T-cell (primary cell): Measurements from ENCODE around the gene VPS13D. TPM values are rescaled to one million over a fixed set of nuclear protein-coding genes. Genes with fewer than 3 reads are reported as not detected.
A peak's percentile ranks its signal among the peaks of the same experiment; 100 is the strongest.
"Not testable (repeated sequence)": the region's sequence is repeated elsewhere in the genome, so short reads cannot be mapped to it uniquely, and the experiment has no call there.

Experiments
- ATAC-seq, 4 experiments: fragments of 200-7000 bp in 3 of 4; fragments of 150-1000 bp in 1 of 4; cut with Tn5 transposase; replicated peaks in 1 of 4; 1 replicate in 3 of 4; 2 replicates in 1 of 4; pipeline ENCODE4 v1.10.0; 2021; ENCODE audit warnings: moderate library complexity in 3 of 4, mild to moderate bottlenecking in 2 of 4, moderate number of reproducible peaks in 1 of 4
- CTCF ChIA-PET, 2 donors: fragments of 300-600 bp; sonication (Branson Sonifier 250); formaldehyde crosslinking; loops; one replicate each; lab custom pipeline; 2022; ENCODE audit warnings: antibody characterized with exemption in 2 of 2; lab: Charles Lee
- POLR2A ChIA-PET, 2 donors: fragments of 300-600 bp; sonication (Branson Sonifier 250); formaldehyde crosslinking; loops; one replicate each; lab custom pipeline; 2022; ENCODE audit warnings: antibody characterized with exemption in 2 of 2; lab: Charles Lee
- DNase-seq, 35 experiments: peaks; one replicate each; pipeline versions ENCODE4 v3.0.0 to v3.0.0-alpha.2; 2013 to 2023
- H3K27ac ChIP-seq: one replicate; pipeline ENCODE4 v1.5.1; 2013; ENCODE audit warnings: low read length
- H3K27me3 ChIP-seq, 2 experiments: replicated peaks in 1 of 2; 1 replicate in 1 of 2; 2 replicates in 1 of 2; pipeline versions ENCODE4 v1.6.1 to v1.7.0; 2013; ENCODE audit warnings: low read length in 1 of 2, mixed read lengths in 1 of 2; ENCODE audit not compliant: control insufficient read depth in 2 of 2, insufficient read depth in 2 of 2; ENCODE audit errors: extremely low read depth in 1 of 2
- H3K36me3 ChIP-seq, 2 donors: 1 replicate in 1 of 2; 2 replicates in 1 of 2; pipeline versions ENCODE4 v1.6.1 to v1.7.0; 2013; ENCODE audit warnings: low read length in 1 of 2; ENCODE audit not compliant: control insufficient read depth in 2 of 2, insufficient read depth in 1 of 2; ENCODE audit errors: extremely low read depth in 1 of 2
- H3K4me1 ChIP-seq, 2 experiments: 1 replicate in 1 of 2; 2 replicates in 1 of 2; pipeline versions ENCODE4 v1.6.1 to v1.7.0; 2013; ENCODE audit warnings: low read length in 2 of 2, mixed read lengths in 1 of 2; ENCODE audit not compliant: insufficient read depth in 2 of 2, control insufficient read depth in 1 of 2; ENCODE audit errors: extremely low read depth in 1 of 2
- H3K4me3 ChIP-seq, 2 donors: 1 replicate in 1 of 2; 2 replicates in 1 of 2; pipeline versions ENCODE4 v1.5.1 to v1.7.0; 2013; ENCODE audit warnings: mild to moderate bottlenecking in 2 of 2, low read length in 1 of 2, moderate library complexity in 1 of 2; ENCODE audit not compliant: control insufficient read depth in 1 of 2; ENCODE audit errors: extremely low read depth in 1 of 2
- H3K9me3 ChIP-seq: 2 replicates; pipeline ENCODE4 v1.7.0; 2013
- H3K27ac Mint-ChIP-seq, 2 donors: one replicate each; pipeline ENCODE4 v1.8.0; 2020 to 2021; ENCODE audit warnings: mild to moderate bottlenecking in 2 of 2, mixed read lengths in 2 of 2
- H3K27me3 Mint-ChIP-seq, 2 donors: one replicate each; pipeline ENCODE4 v1.8.0; 2021 to 2022; ENCODE audit warnings: mixed read lengths in 2 of 2
- H3K36me3 Mint-ChIP-seq: one replicate; pipeline ENCODE4 v1.8.0; 2021; ENCODE audit warnings: mixed read lengths
- H3K4me1 Mint-ChIP-seq, 3 donors: one replicate each; pipeline ENCODE4 v1.8.0; 2020 to 2022; ENCODE audit warnings: mixed read lengths in 3 of 3, mild to moderate bottlenecking in 1 of 3
- H3K4me3 Mint-ChIP-seq, 3 donors: one replicate each; pipeline ENCODE4 v1.8.0; 2020 to 2022; ENCODE audit warnings: mild to moderate bottlenecking in 3 of 3, mixed read lengths in 3 of 3, moderate library complexity in 3 of 3
- H3K9me3 Mint-ChIP-seq, 3 donors: one replicate each; pipeline ENCODE4 v1.8.0; 2020 to 2022; ENCODE audit warnings: mixed read lengths in 3 of 3
- WGBS: methylation state at CpG from one replicate; pipeline ENCODE4 v1.1.5; 2013; ENCODE audit warnings: missing lambda C conversion rate; ENCODE audit not compliant: insufficient coverage; 5-methylcytosine and 5-hydroxymethylcytosine counted together
- total RNA-seq, 35 experiments: library from RNA in 6 of 35; stranded (reverse) in 6 of 35; fragments of 120-200 nt in 1 of 35; gene quantifications; one replicate each; pipeline versions ENCODE4 v1.2.1 to v1.2.4 and lab custom pipeline; 2013 to 2026

VPS13D gene
- total RNA-seq, 5 donors from 2014 or later (not counting 1 experiment from before 2014, with no cell fraction given) = 73.5 to 85.9 (median 75.8) TPM

DNA sequence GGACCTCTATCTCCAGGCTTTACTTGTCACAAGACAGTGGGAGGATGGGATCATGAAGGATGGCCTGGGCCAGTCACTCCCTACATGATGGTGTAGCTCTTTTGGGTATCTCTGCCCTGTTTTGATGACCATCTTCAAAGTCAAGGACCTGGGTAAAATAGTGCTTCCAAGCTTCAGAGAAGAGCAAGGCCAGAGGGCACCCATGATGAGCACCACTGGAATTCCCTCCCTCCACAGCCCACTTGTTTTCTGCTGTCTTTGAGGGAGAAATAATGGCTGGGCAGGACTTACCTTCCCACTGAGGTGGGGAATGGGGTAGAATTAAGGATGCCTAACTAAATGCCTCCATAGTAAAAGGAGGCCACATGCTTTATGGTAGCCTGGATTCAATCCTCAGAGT lies 222.4 kb downstream of the VPS13D start:
- H3K4me3 ChIP-seq = no peak overlapping the region
- Mint-ChIP-seq H3K27ac (peak overlapping the region in 1 of 2 donors; percentile 25), H3K4me1 (peaks cover 93 to 94% (median 93%) of the 10 kb centered on the region in 3 donors), H3K27me3 (no peaks in the 10 kb centered on the region), H3K4me3 (peak overlapping the region in 1 of 3 donors; percentile 65), H3K9me3 (no peaks in the 10 kb centered on the region), H3K36me3 (peaks cover 42% of the 10 kb centered on the region)
- ChIA-PET CTCF (no interaction called here), POLR2A (no interaction called here)
- peaks cover 82 to 87% of the 10 kb centered on the region in 2 experiments for H3K4me1 ChIP-seq
- no peaks in the 10 kb centered on the region for H3K9me3 ChIP-seq
- no peak for DNase-seq
- peaks cover 0 to 12% of the 10 kb centered on the region in 2 donors for H3K36me3 ChIP-seq
- H3K27me3 ChIP-seq = no peaks in the 10 kb centered on the region
- H3K27ac ChIP-seq = no peak overlapping the region
- ATAC-seq = no peak

DNA sequence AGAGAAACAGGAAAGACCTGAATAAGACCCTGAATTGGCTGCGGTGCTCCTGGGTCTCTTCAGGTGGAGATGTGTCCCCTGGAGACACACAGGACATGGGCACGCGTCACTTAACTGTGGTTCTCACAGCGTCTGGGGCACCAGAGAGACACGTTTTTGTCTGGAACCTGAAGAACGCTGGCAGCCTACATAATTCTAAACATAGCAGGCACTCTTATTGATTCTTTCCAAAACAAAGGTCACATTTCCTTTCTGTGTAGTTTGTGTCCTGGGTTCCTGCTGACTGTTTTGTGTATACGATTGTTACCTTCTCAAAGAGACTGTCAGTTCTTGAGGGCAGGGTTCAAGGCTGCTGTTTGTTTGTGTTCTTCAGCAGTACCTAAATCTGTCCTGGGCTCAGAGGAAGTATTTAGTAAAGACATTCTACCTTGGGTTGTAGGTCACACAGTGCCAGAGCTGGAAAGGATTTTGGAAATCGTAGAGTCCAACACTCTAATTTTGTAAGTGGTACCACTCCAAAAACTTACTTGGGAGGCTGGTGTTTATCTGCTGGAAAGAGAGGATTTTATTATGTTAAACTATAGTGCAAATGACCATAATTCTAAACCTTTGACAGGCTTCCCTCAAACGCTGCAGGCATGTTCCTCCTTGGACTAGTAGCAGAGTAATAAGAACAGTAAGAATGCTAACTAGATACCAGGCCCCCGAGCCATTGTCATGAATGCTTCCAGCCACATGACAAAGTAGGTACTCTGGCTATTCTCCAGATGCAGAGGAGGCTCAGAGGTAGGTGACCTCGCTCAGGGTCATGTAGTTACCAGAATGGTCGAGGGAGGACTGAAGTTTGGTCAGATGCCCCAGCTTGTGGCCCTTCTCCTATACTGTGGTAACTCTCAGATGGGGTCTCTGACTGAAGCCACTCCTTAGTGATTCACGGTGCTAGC lies 223.8 kb downstream of the VPS13D start:
- H3K4me1 Mint-ChIP-seq = peaks cover 93 to 95% (median 94%) of the 10 kb centered on the region in 3 donors
- H3K27me3 Mint-ChIP-seq = no peaks in the 10 kb centered on the region
- DNase-seq (peak in 22 of 35 experiments; percentile 18 to 58 (median 37)), ATAC-seq (peak; percentile 27 to 58 (median 35))
- 79% methylated on average over 10 of the region's 13 CpGs for WGBS
- peak overlapping the region in 2 of 3 donors; percentile 11 to 65 for H3K4me3 Mint-ChIP-seq
- no peak overlapping the region for H3K4me3 ChIP-seq
- ChIA-PET POLR2A (no interaction called here), CTCF (no interaction called here)
- no peaks in the 10 kb centered on the region for H3K27me3 ChIP-seq
- H3K36me3 ChIP-seq = peaks cover 0 to 17% of the 10 kb centered on the region in 2 donors
- H3K4me1 ChIP-seq = peaks cover 81 to 87% of the 10 kb centered on the region in 2 experiments
- peak overlapping the region; percentile 85 to 86 for H3K27ac Mint-ChIP-seq
- H3K27ac ChIP-seq = peak overlapping the region; percentile 28
- no peaks in the 10 kb centered on the region for H3K9me3 ChIP-seq
- peaks cover 43% of the 10 kb centered on the region for H3K36me3 Mint-ChIP-seq
- H3K9me3 Mint-ChIP-seq = no peaks in the 10 kb centered on the region

DNA sequence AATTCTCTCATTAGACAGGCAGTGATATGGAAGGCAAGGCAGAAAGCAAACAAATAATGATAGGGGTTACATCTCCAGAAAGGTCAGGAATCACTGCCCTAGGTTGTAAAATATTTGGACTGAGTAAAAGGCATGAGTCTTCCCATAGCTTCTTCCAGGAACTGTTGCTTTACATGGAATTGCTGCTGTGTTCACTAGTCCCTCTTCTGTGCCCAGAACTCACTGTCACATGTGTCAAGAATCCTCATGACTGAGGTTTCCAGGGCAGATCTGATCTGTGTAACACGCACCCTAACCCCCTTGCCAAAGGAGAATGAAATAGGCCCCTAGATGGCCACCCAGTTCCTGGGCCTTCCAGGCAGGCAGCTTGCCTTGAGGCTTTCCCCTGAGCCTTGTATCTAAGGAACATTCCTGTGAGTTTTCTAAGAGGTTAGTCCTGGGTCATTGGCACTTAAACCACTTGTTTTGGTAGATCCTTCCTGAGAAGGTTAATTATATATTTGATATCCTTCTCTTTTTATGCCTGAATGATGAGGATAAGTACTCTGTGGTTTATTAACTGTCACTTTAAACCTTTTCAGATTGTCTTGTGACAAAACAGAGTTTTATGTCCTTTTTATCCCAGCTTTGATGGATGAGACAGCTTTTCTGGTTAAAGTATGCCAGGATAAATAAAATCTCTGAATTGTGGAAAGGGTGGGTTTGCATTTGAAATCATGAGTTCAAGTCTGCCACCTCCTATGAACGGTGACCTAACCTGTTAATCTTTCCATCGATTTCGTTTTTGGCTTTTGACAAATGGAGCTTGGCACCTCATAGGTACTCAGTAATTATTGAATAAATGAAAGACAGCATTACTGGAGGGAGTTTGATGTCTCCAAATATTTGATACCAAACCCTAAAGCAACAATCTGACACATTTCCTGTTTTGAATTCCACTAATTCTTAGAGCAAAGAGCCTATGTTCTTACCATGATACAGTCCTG lies 224.9 kb downstream of the VPS13D start:
- ChIA-PET CTCF (no interaction called here), POLR2A (interaction anchor here (0.5 to 0.6 kb wide), 4 partner anchors 20 to 160 kb away, joined by 3 to 5 read pairs (median 4); no protein-coding TSS in a partner anchor)
- no peak overlapping the region for H3K27ac ChIP-seq
- Mint-ChIP-seq H3K4me1 (peaks cover 88 to 91% (median 91%) of the 10 kb centered on the region in 3 donors), H3K27ac (peak overlapping the region; percentile 85 to 86), H3K36me3 (peaks cover 48% of the 10 kb centered on the region), H3K27me3 (no peaks in the 10 kb centered on the region), H3K4me3 (peak overlapping the region in 1 of 3 donors; percentile 65), H3K9me3 (no peaks in the 10 kb centered on the region)
- no peaks in the 10 kb centered on the region for H3K27me3 ChIP-seq
- H3K4me3 ChIP-seq = no peak overlapping the region
- H3K4me1 ChIP-seq = peaks cover 75 to 84% of the 10 kb centered on the region in 2 experiments
- WGBS = 100% methylated on average over 1 of the region's 4 CpGs
- DNase-seq = no peak
- no peak for ATAC-seq
- peaks cover 0 to 19% of the 10 kb centered on the region in 2 donors for H3K36me3 ChIP-seq
- H3K9me3 ChIP-seq = no peaks in the 10 kb centered on the region

DNA sequence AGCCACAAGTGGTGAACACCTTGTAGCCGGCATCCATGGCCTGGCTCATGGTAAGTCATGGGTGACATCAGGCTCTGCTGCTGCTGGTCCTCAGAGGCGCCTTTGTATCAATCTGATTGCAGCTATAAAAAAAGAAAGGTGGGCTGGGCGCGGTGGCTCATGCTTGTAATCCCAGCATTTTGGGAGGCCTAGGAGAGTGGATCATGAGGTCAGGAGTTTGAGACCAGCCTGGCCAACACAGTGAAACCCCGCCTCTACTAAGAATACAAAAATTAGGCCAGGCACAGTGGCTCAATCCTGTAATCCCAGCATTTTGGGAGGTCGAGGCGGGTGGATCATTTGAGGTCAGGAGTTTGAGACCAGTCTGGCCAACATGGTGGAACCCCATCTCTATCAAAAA lies 226.3 kb downstream of the VPS13D start:
- POLR2A ChIA-PET = not testable (repeated sequence)
- H3K36me3 Mint-ChIP-seq = peaks cover 53% of the 10 kb centered on the region
- peaks cover 0 to 26% of the 10 kb centered on the region in 2 donors for H3K36me3 ChIP-seq

DNA sequence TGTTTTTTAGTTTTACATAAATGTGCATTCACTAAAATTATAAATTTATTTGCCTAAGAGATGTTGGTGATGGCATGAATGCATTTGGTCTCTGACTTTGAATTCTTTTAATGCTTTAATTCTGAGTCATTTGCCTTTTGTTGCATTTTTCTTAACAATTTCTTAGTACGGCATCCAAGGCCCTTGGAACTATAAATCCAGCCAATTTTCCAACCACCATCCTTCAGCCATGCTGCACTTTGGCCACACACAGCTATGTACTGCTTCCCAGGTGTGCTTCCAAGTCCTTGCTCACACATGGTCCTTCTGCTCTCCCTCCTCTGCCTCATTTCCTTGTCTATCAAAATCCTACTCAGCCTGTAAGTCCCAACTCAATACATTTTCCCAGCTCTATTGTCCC lies 227.1 kb downstream of the VPS13D start:
- Histone ChIP-seq H3K27me3 (no peaks in the 10 kb centered on the region), H3K4me1 (peaks cover 54 to 63% of the 10 kb centered on the region in 2 experiments), H3K9me3 (no peaks in the 10 kb centered on the region), H3K36me3 (peaks cover 0 to 34% of the 10 kb centered on the region in 2 donors), H3K4me3 (no peak overlapping the region), H3K27ac (no peak overlapping the region)
- peaks cover 56% of the 10 kb centered on the region for H3K36me3 Mint-ChIP-seq
- 100% methylated on average over 1 of the region's 1 CpG for WGBS
- H3K9me3 Mint-ChIP-seq = no peaks in the 10 kb centered on the region
- no peak for DNase-seq
- ATAC-seq = no peak
- POLR2A ChIA-PET = interaction anchor here (0.6 to 0.8 kb wide), 2 partner anchors 22 to 130 kb away, joined by 3 read pairs; no protein-coding TSS in a partner anchor
- CTCF ChIA-PET = interaction anchor here (0.5 to 1.8 kb wide), 4 partner anchors 22 to 413 kb away, joined by 3 to 6 read pairs (median 4); no protein-coding TSS in a partner anchor
- H3K27ac Mint-ChIP-seq = peak overlapping the region in 1 of 2 donors; percentile 57
- H3K27me3 Mint-ChIP-seq = no peaks in the 10 kb centered on the region
- peaks cover 68 to 75% (median 70%) of the 10 kb centered on the region in 3 donors for H3K4me1 Mint-ChIP-seq
- H3K4me3 Mint-ChIP-seq = peak overlapping the region in 1 of 3 donors; percentile 62

More for the DNA sequence above, 226.3 kb downstream of the VPS13D start:
- not testable (repeated sequence) for H3K27me3 Mint-ChIP-seq, H3K27me3 ChIP-seq, DNase-seq, H3K9me3 ChIP-seq, ATAC-seq, H3K9me3 Mint-ChIP-seq, H3K27ac ChIP-seq, H3K4me3 ChIP-seq
- peaks cover 61 to 71% of the 10 kb centered on the region in 2 experiments for H3K4me1 ChIP-seq
- H3K27ac Mint-ChIP-seq = peak overlapping the region; percentile 22 to 36
- 100% methylated on average over 2 of the region's 7 CpGs for WGBS
- CTCF ChIA-PET = interaction anchor here in 1 of 2 donors (1.8 kb wide), 1 partner anchor 23 kb away, joined by 3 read pairs; no protein-coding TSS in a partner anchor
- H3K4me1 Mint-ChIP-seq = peaks cover 76 to 81% (median 78%) of the 10 kb centered on the region in 3 donors
- peak overlapping the region in 1 of 3 donors; percentile 62 for H3K4me3 Mint-ChIP-seq
